GM18498 (cell line): ENCODE results near the gene ADGRD2.

Source experiments
- ATAC-seq: cut with Tn5 transposase; IDR thresholded peaks from one replicate; pipeline ENCODE4 v1.9.1; 2021; ENCODE audit warnings: mild to moderate bottlenecking, moderate library complexity; ENCODE audit not compliant: unreplicated experiment

Gene ADGRD2

DNA sequence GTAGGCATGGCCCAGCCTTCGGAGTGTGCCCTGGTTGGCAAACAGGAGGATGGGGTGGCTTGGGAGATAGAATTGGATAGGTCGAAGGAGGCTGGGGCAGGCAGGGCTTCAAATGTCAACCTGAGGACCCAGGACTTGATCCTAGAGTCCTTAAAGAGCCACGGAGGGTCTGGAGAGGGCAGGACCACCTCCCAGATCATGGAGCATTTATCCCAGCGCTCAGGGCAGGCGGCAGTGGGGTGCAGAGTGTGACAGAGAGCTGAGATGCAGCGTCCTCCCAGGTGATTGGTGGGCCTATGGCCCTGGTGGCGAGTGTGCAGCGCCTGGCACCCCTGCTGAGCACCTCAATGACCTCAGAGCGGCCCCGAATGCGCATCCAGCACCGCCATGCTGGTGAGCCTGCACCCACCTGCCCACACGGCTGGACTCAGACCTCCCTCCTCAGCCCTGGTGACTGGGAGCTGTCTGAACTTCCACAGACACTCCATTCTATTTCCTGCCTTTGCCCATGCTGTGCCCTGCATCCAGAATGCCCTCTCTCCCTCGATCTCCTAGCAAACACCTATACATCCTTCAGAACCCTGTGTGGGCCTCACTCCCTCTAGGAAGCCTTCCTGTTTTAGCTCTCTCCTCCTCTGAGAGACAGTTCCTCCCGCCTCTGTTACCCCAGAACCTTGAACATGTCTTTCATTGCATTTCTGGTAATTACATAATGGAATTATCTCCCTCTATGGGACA is 6.3 kb downstream of the ADGRD2 start:
- ATAC-seq, result no peak

- no peak for ATAC-seq
Measured at GRCh38 chr9:124457079-124457886, 7.0 kb downstream of the ADGRD2 start.

DNA sequence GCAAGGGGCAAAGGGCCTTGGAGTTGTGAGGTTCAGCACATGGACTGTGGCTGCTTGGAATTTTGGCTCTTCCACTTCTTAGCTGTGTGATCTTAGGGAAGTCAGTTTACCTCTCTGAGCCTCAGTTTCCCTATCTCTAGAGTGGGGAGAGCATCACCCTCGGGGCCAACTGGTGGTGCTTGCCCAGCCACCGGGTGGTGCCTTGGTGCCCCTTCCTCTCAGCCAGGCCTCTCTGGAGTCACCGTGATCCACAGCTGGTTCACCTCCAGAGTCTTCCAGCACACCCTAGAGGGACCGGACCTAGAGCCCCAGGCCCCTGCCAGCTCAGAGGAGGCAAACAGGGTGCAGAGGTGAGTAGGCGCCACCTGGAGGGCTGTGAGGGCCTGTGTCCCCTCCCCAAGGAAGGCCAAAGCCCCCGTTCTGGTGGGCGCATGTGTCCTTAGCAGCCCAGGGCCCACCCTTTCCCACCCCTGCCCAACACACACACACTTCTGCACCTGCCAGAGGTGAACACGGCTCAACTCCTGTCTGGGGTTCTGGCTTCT is 7.7 kb downstream of the ADGRD2 start:
- no peak for ATAC-seq

DNA sequence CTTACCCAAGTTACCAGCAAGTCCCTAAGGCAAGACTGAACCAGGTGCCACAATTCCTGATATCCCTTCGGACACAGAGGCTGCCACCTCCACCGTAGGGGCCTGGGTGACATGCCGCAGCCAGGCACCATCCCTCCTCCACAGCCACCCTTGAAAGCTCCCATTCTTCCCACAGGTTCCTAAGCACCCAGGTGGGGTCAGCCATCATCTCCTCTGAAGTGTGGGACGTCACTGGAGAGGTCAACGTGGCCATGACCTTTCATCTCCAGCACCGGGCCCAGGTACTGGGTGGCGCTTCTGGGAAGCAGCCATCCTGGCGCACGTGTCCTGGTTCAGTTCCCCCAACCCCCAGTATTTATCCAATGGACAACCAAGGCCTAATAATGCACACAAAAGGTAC is 8.2 kb downstream of the ADGRD2 start:
- ATAC-seq, result no peak

DNA sequence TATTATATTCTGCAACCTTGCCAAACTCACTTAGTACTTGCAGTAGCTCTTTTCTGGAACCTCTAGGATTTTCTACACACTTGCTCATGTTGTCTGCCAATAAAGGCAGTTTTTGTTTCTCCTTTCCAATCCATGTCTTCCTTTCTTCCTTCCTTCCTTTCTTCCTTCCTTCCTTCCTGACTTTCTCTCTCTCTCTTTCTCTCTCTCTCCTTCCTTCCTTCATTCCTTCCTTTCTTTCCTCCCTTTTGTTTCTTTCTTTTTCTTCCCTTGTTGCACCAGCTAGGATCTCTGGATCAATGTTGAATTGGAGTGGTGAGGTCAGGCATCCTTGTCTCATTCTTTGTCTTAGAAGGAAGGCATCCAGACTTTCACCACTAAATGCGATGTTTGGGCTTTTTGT is 12.5 kb downstream of the ADGRD2 start:
- ATAC-seq, result no peak

DNA sequence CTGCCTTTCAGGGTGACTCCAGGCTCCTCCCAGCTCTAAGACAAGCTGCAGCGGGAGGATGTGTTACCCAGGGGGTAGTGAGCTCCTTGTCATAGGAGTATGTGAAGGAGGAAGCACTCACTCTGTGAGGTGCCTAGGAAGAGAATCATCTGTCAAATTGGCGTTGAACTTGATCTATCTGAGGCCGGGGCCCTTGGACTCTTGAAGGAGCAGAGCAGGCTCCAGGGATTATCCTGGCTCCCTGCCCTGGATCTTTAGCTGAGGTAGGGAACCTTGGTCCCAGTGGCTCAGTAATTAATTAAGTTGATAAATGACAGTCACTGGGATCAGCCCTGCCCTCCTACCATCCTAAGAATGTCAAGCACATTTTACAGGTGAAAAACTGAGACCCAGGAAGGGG is 15.5 kb downstream of the ADGRD2 start:
- ATAC-seq, result no peak

DNA sequence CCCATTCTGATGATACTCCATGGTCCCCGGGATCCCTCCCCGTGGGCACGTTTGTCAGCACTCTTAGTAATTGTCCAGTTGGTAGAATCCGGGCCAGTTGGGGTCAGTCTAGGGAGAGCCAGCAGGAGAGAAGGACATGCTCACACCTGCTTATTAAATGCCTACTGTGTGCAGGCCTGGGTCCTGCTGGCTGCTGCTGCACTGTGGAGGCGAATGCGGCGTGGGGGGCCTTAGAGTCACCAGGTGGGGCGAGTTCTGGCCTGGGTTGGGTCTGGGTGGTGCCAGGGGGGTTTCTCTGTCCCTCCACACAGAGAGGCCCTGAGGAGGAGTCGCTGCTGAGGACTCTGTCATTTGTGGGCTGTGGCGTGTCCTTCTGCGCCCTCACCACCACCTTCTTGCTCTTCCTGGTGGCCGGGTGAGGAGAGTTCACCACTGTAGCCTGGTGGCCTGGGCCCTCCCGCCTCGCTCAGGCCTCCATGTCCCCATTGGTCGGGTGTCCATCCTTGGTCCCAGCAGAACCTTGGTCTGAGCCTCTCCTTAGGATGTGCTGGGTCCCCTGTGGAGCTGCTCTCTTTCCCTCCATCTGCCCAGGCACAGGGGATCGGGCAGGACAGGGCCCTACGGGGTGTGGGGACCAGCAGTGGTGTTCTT is 17.3 kb downstream of the ADGRD2 start:
- ATAC-seq, result no peak

DNA sequence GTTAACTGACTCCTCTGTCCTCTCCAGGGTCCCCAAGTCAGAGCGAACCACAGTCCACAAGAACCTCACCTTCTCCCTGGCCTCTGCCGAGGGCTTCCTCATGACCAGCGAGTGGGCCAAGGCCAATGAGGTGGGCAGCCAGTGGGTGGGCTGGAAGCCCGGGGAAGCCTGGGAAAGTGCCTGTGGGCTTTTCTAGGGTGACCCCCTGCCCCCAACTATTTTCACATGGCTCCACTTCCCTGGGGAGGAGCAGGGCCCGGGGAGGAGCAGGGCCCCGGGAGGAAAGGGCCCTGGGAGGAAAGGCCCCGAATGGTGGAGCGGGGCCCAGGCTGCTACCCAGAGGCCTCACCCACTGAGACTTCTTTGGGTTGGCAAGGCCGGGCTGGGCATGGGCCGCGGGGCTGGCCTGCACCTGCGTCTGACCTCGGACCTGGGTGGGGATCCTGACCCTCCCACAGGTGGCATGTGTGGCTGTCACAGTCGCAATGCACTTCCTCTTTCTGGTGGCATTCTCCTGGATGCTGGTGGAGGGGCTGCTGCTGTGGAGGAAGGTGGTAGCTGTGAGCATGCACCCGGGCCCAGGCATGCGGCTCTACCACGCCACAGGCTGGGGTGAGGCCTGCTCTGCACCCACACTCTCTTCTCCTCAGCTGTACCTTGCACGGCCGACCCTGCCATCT is 17.9 kb downstream of the ADGRD2 start:
- no peak for ATAC-seq

GRCh38 chr9:124469011-124469832 is 19.0 kb downstream of the ADGRD2 start:
- no peak for ATAC-seq

DNA sequence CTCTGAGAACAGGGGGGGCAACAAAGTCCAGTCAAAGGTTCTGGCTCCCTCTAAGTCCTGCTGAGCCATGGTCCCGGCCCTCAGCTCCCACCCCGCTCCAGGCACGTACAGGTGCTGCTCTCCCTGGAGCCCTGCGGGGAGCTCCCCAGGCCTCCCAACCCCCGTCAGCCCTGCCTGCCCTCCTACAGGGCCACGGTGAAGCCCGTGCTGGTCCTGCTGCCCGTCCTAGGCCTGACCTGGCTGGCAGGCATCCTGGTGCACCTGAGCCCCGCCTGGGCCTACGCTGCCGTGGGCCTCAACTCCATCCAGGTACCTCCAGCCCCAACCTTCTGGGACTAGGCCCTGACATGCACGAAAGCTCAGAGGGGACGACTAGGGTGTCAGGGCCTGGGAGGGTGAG is 20.1 kb downstream of the ADGRD2 start:
- ATAC-seq, result no peak

DNA sequence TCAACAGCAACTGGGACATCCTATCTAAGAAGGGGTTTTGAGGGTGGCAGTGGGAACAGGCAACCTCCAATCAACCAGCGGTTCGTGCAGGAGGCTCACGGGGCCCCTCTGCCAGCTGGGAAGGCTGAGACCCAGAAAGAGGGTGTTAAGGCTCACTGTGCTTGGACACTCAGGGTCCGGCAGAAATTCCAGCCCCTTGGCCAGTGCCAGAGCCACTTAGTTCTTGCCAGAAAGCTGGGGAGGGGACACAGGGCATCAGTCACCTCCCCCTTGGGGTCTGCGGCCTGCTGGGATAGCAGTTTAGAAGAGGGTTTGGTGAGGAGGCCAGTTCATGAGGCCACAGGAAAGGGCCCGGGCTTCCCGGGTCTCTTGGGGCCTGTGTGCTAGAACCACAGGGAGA is 20.5 kb downstream of the ADGRD2 start:
- ATAC-seq, result no peak

GRCh38 chr9:124471761-124472160 is 21.5 kb downstream of the ADGRD2 start:
- ATAC-seq, result no peak

DNA sequence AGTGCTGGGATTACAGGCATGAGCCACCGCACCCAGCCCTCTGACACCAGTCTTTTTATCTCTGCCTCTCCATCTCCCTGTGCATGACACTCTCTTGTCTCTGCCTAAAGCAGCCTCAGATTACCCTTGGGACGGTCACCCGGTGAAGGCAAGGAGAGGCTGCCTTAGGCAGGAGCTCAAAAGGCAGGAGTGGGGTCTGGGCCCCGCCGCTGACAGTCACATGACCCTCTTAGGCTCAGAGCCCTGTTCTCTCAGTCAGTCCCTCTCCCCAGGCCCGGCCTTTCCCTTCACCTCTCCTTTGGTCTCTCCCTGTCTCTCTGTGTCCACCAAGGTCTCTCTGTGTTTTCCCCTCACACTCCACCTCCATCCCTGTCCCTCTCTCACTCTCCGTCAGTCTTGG is 22.5 kb downstream of the ADGRD2 start:
- no peak for ATAC-seq

DNA sequence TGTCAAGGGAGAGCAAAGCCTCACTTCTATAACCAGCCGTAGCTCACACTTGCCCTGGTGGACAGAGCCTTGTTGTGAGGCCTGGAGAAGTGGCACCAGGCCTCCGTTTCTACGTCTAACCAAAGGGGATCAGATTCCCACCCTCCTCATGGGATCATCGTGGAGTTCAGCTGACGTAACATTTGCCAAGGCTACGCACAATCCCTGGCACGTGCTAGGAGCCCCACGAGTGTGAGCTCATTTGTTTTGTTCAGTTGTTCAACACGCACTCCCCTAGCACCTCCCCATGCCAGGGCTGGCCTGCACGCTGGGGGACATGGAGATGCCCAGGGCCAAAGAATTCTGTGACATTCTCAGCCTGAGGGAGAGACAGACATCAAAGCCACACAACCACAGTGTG is 23.1 kb downstream of the ADGRD2 start:
- ATAC-seq, result no peak

DNA sequence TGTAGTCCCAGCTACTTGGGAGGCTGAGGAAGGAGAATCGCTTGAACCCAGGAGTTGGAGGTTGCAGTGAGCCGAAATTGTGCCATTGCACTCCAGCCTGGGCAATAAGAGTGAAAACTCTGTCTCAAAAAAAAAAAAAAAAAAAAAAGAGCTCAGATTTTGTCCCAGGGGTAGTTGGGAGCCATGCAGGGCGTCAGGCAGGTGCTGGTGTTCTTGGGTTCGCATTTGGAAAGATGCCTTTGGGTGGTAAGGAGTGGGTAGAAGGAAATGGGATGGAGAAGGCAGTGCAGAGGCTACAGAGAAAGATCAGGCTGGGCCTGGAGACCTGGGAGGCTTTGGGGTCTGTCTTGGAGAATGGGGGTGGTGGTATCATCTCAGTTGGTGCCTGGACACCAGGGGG is 23.9 kb downstream of the ADGRD2 start:
- ATAC-seq, result no peak

GRCh38 chr9:124475158-124475867 is 25.1 kb downstream of the ADGRD2 start:
- no peak for ATAC-seq

GRCh38 chr9:124475868-124476690 is 25.8 kb downstream of the ADGRD2 start:
- ATAC-seq, result no peak

DNA sequence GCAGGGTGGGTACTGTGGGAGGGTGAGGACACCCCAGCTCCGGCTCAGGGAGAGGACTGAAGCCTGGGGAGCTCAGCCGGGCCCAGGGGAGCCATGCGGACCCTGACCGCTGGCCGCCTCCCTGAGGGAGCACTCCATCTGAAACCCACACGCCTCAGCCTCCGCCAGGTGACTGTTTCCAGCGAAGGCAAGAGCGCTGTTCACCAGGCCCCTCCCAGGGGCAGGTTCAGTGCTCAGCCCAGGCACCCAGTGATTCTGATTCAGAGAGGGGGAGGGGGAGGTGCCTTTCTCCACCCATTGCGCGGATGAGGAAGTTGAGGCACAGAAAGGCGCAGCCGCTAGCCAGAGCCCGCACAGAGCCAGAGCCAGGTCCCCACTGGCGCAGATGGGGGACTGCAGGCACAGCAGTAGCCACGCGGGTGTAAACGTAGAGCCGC is 27.0 kb downstream of the ADGRD2 start:
- no peak for ATAC-seq
